GM06990 (cell line): ENCODE measurements around the gene SLC9A8.
A peak's percentile ranks its signal among the peaks of the same experiment; 100 is the strongest.

Experiments
- DNase-seq: peaks from one replicate; pipeline ENCODE4 v3.0.0-alpha.2; 2011; ENCODE audit not compliant: insufficient read length; ENCODE audit errors: extremely low read depth
- H3K27me3 ChIP-seq: replicated peaks from 2 replicates; pipeline ENCODE4 v1.6.0; 2011; ENCODE audit warnings: low read length; ENCODE audit not compliant: control insufficient read depth, insufficient read depth
- H3K36me3 ChIP-seq: 2 replicates; pipeline ENCODE4 v1.5.1; 2011; ENCODE audit warnings: low read length; ENCODE audit not compliant: control insufficient read depth, insufficient read depth
- H3K4me3 ChIP-seq: replicated peaks from 2 replicates; pipeline ENCODE4 v1.5.1; 2011; ENCODE audit warnings: low read depth, mild to moderate bottlenecking, control low read depth, low read length
- CTCF ChIP-seq: IDR thresholded peaks from 2 replicates; pipeline ENCODE4 v1.5.1; 2011; ENCODE audit warnings: low read length, control low read depth, mild to moderate bottlenecking, inconsistent platforms; ENCODE audit not compliant: insufficient read depth, poor library complexity, severe bottlenecking

The SLC9A8 gene

GRCh38 chr20:49808753-49809152, 3.9 kb upstream of the SLC9A8 start:
- no peaks in the 10 kb centered on the region for H3K27me3 ChIP-seq
- DNase-seq = no peak
- H3K4me3 ChIP-seq = no peak overlapping the region
- H3K36me3 ChIP-seq = no peaks in the 10 kb centered on the region
- TF ChIP-seq CTCF = no peak

- TF ChIP-seq CTCF = no peak
- no peak for DNase-seq
- H3K27me3 ChIP-seq = no peaks in the 10 kb centered on the region
Measured at GRCh38 chr20:49809803-49810359, 2.7 kb upstream of the SLC9A8 start.

GRCh38 chr20:49810491-49811190, 2.0 kb upstream of the SLC9A8 start:
- no peak for TF ChIP-seq CTCF
- Histone ChIP-seq H3K36me3 (peaks cover 3% of the 10 kb centered on the region; the same call in 1 of the 2 replicates), H3K27me3 (no peaks in the 10 kb centered on the region), H3K4me3 (no peak overlapping the region)
- DNase-seq = no peak

More at GRCh38 chr20:49809803-49810359, 2.7 kb upstream of the SLC9A8 start:
- Histone ChIP-seq H3K36me3 (peaks cover 1% of the 10 kb centered on the region; the same call in 1 of the 2 replicates), H3K4me3 (no peak overlapping the region)

- peak overlapping the region; percentile 86 for H3K4me3 ChIP-seq
- no peak for DNase-seq
- no peaks in the 10 kb centered on the region for H3K27me3 ChIP-seq
- no peak for TF ChIP-seq CTCF
- H3K36me3 ChIP-seq = peaks cover 3% of the 10 kb centered on the region; the same call in 1 of the 2 replicates
Measured at GRCh38 chr20:49811825-49812506, 662 bp upstream of the SLC9A8 start.

- Histone ChIP-seq H3K36me3 (peaks cover 3% of the 10 kb centered on the region; the same call in 1 of the 2 replicates), H3K27me3 (no peaks in the 10 kb centered on the region), H3K4me3 (peak overlapping the region; percentile 86)
- no peak for TF ChIP-seq CTCF
- DNase-seq = no peak
Measured at GRCh38 chr20:49813305-49813974, 812 bp downstream of the SLC9A8 start.
